T-helper 17 cell (primary cell): ENCODE data around the gene TMEM132D. TPM values are rescaled to one million over a fixed set of nuclear protein-coding genes. Genes with fewer than 3 reads are reported as not detected.
"Not testable (repeated sequence)": the region's sequence is repeated elsewhere in the genome, so short reads cannot be mapped to it uniquely, and the experiment has no call there.

ENCODE experiments used
- ATAC-seq: fragments of 150-1000 bp; cut with Tn5 transposase; 2 replicates; pipeline ENCODE4 v1.10.0; 2021; ENCODE audit warnings: mild to moderate bottlenecking, moderate library complexity
- DNase-seq, 3 donors: peaks; one replicate each; pipeline versions ENCODE4 v3.0.0 to v3.0.0-alpha.2; 2020 to 2021
- H3K9me3 ChIP-seq: one replicate; pipeline ENCODE4 v1.7.0; 2013; ENCODE audit warnings: low read length, mild to moderate bottlenecking; ENCODE audit not compliant: control insufficient read depth, poor library complexity, severe bottlenecking
- H3K27ac Mint-ChIP-seq: one replicate; pipeline ENCODE4 v1.8.0; 2022; ENCODE audit warnings: mild to moderate bottlenecking, moderate library complexity, mixed read lengths
- H3K27me3 Mint-ChIP-seq: one replicate; pipeline ENCODE4 v1.8.0; 2022; ENCODE audit warnings: mixed read lengths
- H3K36me3 Mint-ChIP-seq: one replicate; pipeline ENCODE4 v1.8.0; 2022; ENCODE audit warnings: low read depth, mixed read lengths
- H3K4me1 Mint-ChIP-seq: one replicate; pipeline ENCODE4 v1.8.0; 2022; ENCODE audit warnings: mild to moderate bottlenecking, mixed read lengths
- H3K4me3 Mint-ChIP-seq: one replicate; pipeline ENCODE4 v1.8.0; 2022; ENCODE audit warnings: mild to moderate bottlenecking, moderate library complexity, mixed read lengths
- total RNA-seq, 4 donors: library from RNA in 2 of 4; stranded (reverse) in 2 of 4; gene quantifications; one replicate each; pipeline ENCODE4 v1.2.3 and lab custom pipeline; 2022 to 2026

The TMEM132D gene
- total RNA-seq, 2 donors from 2014 or later = not detected

- Mint-ChIP-seq H3K36me3 (no peaks in the 10 kb centered on the region), H3K27ac (no peak overlapping the region), H3K4me1 (no peaks in the 10 kb centered on the region), H3K4me3 (no peak overlapping the region), H3K27me3 (no peaks in the 10 kb centered on the region)
- no peak for DNase-seq
- ATAC-seq = no peak
- no peaks in the 10 kb centered on the region for H3K9me3 ChIP-seq
These were observed 839.5 kb downstream of the TMEM132D start for GRCh38 chr12:129064209-129064855.

- H3K36me3 Mint-ChIP-seq = no peaks in the 10 kb centered on the region
- H3K4me3 Mint-ChIP-seq = no peak overlapping the region
- no peak for DNase-seq
- no peak overlapping the region for H3K27ac Mint-ChIP-seq
- H3K4me1 Mint-ChIP-seq = no peaks in the 10 kb centered on the region
- no peak for ATAC-seq
- H3K9me3 ChIP-seq = no peaks in the 10 kb centered on the region
- H3K27me3 Mint-ChIP-seq = no peaks in the 10 kb centered on the region
These were observed 840.2 kb downstream of the TMEM132D start for GRCh38 chr12:129063600-129063999.

- Mint-ChIP-seq H3K36me3 (no peaks in the 10 kb centered on the region), H3K27ac (no peak overlapping the region), H3K4me3 (no peak overlapping the region), H3K4me1 (no peaks in the 10 kb centered on the region), H3K27me3 (no peaks in the 10 kb centered on the region)
- ATAC-seq (no peak), DNase-seq (no peak)
- no peaks in the 10 kb centered on the region for H3K9me3 ChIP-seq
These were observed 850.6 kb downstream of the TMEM132D start for GRCh38 chr12:129053232-129053631.

- Mint-ChIP-seq H3K27me3 (no peaks in the 10 kb centered on the region), H3K36me3 (no peaks in the 10 kb centered on the region), H3K4me1 (no peaks in the 10 kb centered on the region), H3K27ac (no peak overlapping the region), H3K4me3 (no peak overlapping the region)
- no peaks in the 10 kb centered on the region for H3K9me3 ChIP-seq
- no peak for ATAC-seq
- DNase-seq = no peak
These were observed 851.5 kb downstream of the TMEM132D start for GRCh38 chr12:129052373-129052772.

GRCh38 chr12:129049917-129050316, 853.9 kb downstream of the TMEM132D start:
- DNase-seq (no peak), ATAC-seq (no peak)
- Mint-ChIP-seq H3K27ac (no peak overlapping the region), H3K36me3 (no peaks in the 10 kb centered on the region), H3K27me3 (no peaks in the 10 kb centered on the region), H3K4me1 (no peaks in the 10 kb centered on the region), H3K4me3 (no peak overlapping the region)
- no peaks in the 10 kb centered on the region for H3K9me3 ChIP-seq

GRCh38 chr12:129043334-129043733, 860.5 kb downstream of the TMEM132D start:
- not testable (repeated sequence) for H3K9me3 ChIP-seq, ATAC-seq, H3K27ac Mint-ChIP-seq, H3K4me3 Mint-ChIP-seq, H3K4me1 Mint-ChIP-seq, DNase-seq, H3K36me3 Mint-ChIP-seq, H3K27me3 Mint-ChIP-seq

GRCh38 chr12:129036135-129036534, 867.7 kb downstream of the TMEM132D start:
- no peaks in the 10 kb centered on the region for H3K9me3 ChIP-seq
- Mint-ChIP-seq H3K27ac (no peak overlapping the region), H3K36me3 (peaks cover 2% of the 10 kb centered on the region), H3K27me3 (no peaks in the 10 kb centered on the region), H3K4me3 (no peak overlapping the region), H3K4me1 (no peaks in the 10 kb centered on the region)
- DNase-seq (no peak), ATAC-seq (no peak)

- no peak overlapping the region for H3K27ac Mint-ChIP-seq
- DNase-seq (no peak), ATAC-seq (no peak)
- H3K4me1 Mint-ChIP-seq = no peaks in the 10 kb centered on the region
- H3K9me3 ChIP-seq = no peaks in the 10 kb centered on the region
- no peaks in the 10 kb centered on the region for H3K36me3 Mint-ChIP-seq
- H3K4me3 Mint-ChIP-seq = no peak overlapping the region
- no peaks in the 10 kb centered on the region for H3K27me3 Mint-ChIP-seq
These were observed 869.1 kb downstream of the TMEM132D start for GRCh38 chr12:129034558-129035289.

GRCh38 chr12:129028844-129029243, 875.0 kb downstream of the TMEM132D start:
- H3K36me3 Mint-ChIP-seq = no peaks in the 10 kb centered on the region
- no peaks in the 10 kb centered on the region for H3K9me3 ChIP-seq
- no peaks in the 10 kb centered on the region for H3K4me1 Mint-ChIP-seq
- H3K27me3 Mint-ChIP-seq = no peaks in the 10 kb centered on the region
- H3K27ac Mint-ChIP-seq = no peak overlapping the region
- no peak overlapping the region for H3K4me3 Mint-ChIP-seq
- ATAC-seq (no peak), DNase-seq (no peak)

- Mint-ChIP-seq H3K4me3 (no peak overlapping the region), H3K27me3 (no peaks in the 10 kb centered on the region), H3K27ac (no peak overlapping the region), H3K4me1 (no peaks in the 10 kb centered on the region), H3K36me3 (no peaks in the 10 kb centered on the region)
- ATAC-seq (no peak), DNase-seq (no peak)
- no peaks in the 10 kb centered on the region for H3K9me3 ChIP-seq
These were observed 878.8 kb downstream of the TMEM132D start for GRCh38 chr12:129025055-129025454.
